Measurements from ENCODE around the gene TBC1D21. TPM values are rescaled to one million over a fixed set of nuclear protein-coding genes. Genes with fewer than 3 reads are reported as not detected.

TBC1D21 gene
- total RNA-seq, 1 donor from 2014 or later, result not detected

- no peak overlapping the region for H3K4me2 ChIP-seq (ENCODE audit: low read length)
- no peaks in the 10 kb centered on the region for H3K36me3 Mint-ChIP-seq (ENCODE audit: low read depth, unreplicated experiment)
- no peaks in the 10 kb centered on the region for H3K9me3 Mint-ChIP-seq (ENCODE audit: unreplicated experiment)
- no peak overlapping the region for H3K9ac ChIP-seq (ENCODE audit: low read length)
- no peaks in the 10 kb centered on the region for H3K36me3 ChIP-seq (ENCODE audit: insufficient read depth, low read length)
- H3K27me3 ChIP-seq (ENCODE audit: insufficient read depth, low read length), result peaks cover 44% of the 10 kb centered on the region
- no peak overlapping the region for H3K4me3 Mint-ChIP-seq (ENCODE audit: unreplicated experiment)
- TF ChIP-seq CTCF (IDR thresholded peaks at IDR 0.05; ENCODE audit: insufficient read depth, low read depth, low read length), result no peak
- TF ChIP-seq EZH2 (IDR thresholded peaks at IDR 0.05; ENCODE audit: insufficient read depth, low read length), result no peak
- H3K4me1 Mint-ChIP-seq (ENCODE audit: low read depth, unreplicated experiment), result peaks cover under 1% of the 10 kb centered on the region
- FAIRE-seq (no peak), DNase-seq (ENCODE audit: low read depth) (no peak)
- H3K27me3 Mint-ChIP-seq (ENCODE audit: low read depth, unreplicated experiment), result peaks cover 58% of the 10 kb centered on the region
- no peak overlapping the region for H2AFZ ChIP-seq (ENCODE audit: low read depth, low read length)
- no peak overlapping the region for H3K4me3 ChIP-seq (ENCODE audit: insufficient read depth, low read depth, low read length)
- no peak overlapping the region for H3K27ac Mint-ChIP-seq (ENCODE audit: unreplicated experiment)
- H4K20me1 ChIP-seq (ENCODE audit: insufficient read depth, low read length), result no peaks in the 10 kb centered on the region
- no peaks in the 10 kb centered on the region for H3K9me3 ChIP-seq (ENCODE audit: insufficient read depth, low read depth, low read length)
- H3K4me1 ChIP-seq (ENCODE audit: insufficient read depth, low read length), result peaks cover 3% of the 10 kb centered on the region
- no peak overlapping the region for H3K27ac ChIP-seq (ENCODE audit: low read depth, low read length)
- H3K79me2 ChIP-seq (ENCODE audit: insufficient read depth, low read length), result no peaks in the 10 kb centered on the region
Observed at GRCh38 chr15:73866881-73867410, 6.4 kb upstream of the TBC1D21 start.

GRCh38 chr15:73867426-73867825 is 5.9 kb upstream of the TBC1D21 start:
- H3K9me3 ChIP-seq (ENCODE audit: insufficient read depth, low read depth, low read length), result no peaks in the 10 kb centered on the region
- H3K4me1 ChIP-seq (ENCODE audit: insufficient read depth, low read length), result peaks cover 8% of the 10 kb centered on the region
- TF ChIP-seq CTCF (IDR thresholded peaks at IDR 0.05; ENCODE audit: insufficient read depth, low read depth, low read length) (no peak), EZH2 (IDR thresholded peaks at IDR 0.05; ENCODE audit: insufficient read depth, low read length) (no peak)
- Mint-ChIP-seq H3K36me3 (ENCODE audit: low read depth, unreplicated experiment) (no peaks in the 10 kb centered on the region), H3K4me3 (ENCODE audit: unreplicated experiment) (no peak overlapping the region), H3K27me3 (ENCODE audit: low read depth, unreplicated experiment) (peaks cover 59% of the 10 kb centered on the region), H3K4me1 (ENCODE audit: low read depth, unreplicated experiment) (peaks cover 2% of the 10 kb centered on the region), H3K9me3 (ENCODE audit: unreplicated experiment) (peaks cover under 1% of the 10 kb centered on the region), H3K27ac (ENCODE audit: unreplicated experiment) (no peak overlapping the region)
- H3K9ac ChIP-seq (ENCODE audit: low read length), result no peak overlapping the region
- H4K20me1 ChIP-seq (ENCODE audit: insufficient read depth, low read length), result no peaks in the 10 kb centered on the region
- no peak overlapping the region for H3K4me2 ChIP-seq (ENCODE audit: low read length)
- FAIRE-seq (no peak), DNase-seq (ENCODE audit: low read depth) (no peak)
- H3K27me3 ChIP-seq (ENCODE audit: insufficient read depth, low read length), result peaks cover 44% of the 10 kb centered on the region
- no peak overlapping the region for H3K27ac ChIP-seq (ENCODE audit: low read depth, low read length)
- H3K79me2 ChIP-seq (ENCODE audit: insufficient read depth, low read length), result no peaks in the 10 kb centered on the region
- no peak overlapping the region for H2AFZ ChIP-seq (ENCODE audit: low read depth, low read length)
- H3K36me3 ChIP-seq (ENCODE audit: insufficient read depth, low read length), result no peaks in the 10 kb centered on the region
- H3K4me3 ChIP-seq (ENCODE audit: insufficient read depth, low read depth, low read length), result no peak overlapping the region

- Mint-ChIP-seq H3K27me3 (ENCODE audit: low read depth, unreplicated experiment) (peaks cover 65% of the 10 kb centered on the region), H3K4me1 (ENCODE audit: low read depth, unreplicated experiment) (peaks cover 5% of the 10 kb centered on the region), H3K9me3 (ENCODE audit: unreplicated experiment) (peaks cover 5% of the 10 kb centered on the region), H3K27ac (ENCODE audit: unreplicated experiment) (no peak overlapping the region), H3K36me3 (ENCODE audit: low read depth, unreplicated experiment) (no peaks in the 10 kb centered on the region), H3K4me3 (ENCODE audit: unreplicated experiment) (no peak overlapping the region)
- Histone ChIP-seq H3K36me3 (ENCODE audit: insufficient read depth, low read length) (no peaks in the 10 kb centered on the region), H3K9me3 (ENCODE audit: insufficient read depth, low read depth, low read length) (no peaks in the 10 kb centered on the region), H4K20me1 (ENCODE audit: insufficient read depth, low read length) (no peaks in the 10 kb centered on the region), H3K4me2 (ENCODE audit: low read length) (no peak overlapping the region), H3K79me2 (ENCODE audit: insufficient read depth, low read length) (no peaks in the 10 kb centered on the region), H3K9ac (ENCODE audit: low read length) (no peak overlapping the region), H2AFZ (ENCODE audit: low read depth, low read length) (no peak overlapping the region), H3K4me1 (ENCODE audit: insufficient read depth, low read length) (peaks cover 11% of the 10 kb centered on the region), H3K27ac (ENCODE audit: low read depth, low read length) (no peak overlapping the region), H3K4me3 (ENCODE audit: insufficient read depth, low read depth, low read length) (no peak overlapping the region), H3K27me3 (ENCODE audit: insufficient read depth, low read length) (peaks cover 44% of the 10 kb centered on the region)
- no peak for TF ChIP-seq EZH2 (IDR thresholded peaks at IDR 0.05; ENCODE audit: insufficient read depth, low read length)
- no peak for TF ChIP-seq CTCF (IDR thresholded peaks at IDR 0.05; ENCODE audit: insufficient read depth, low read depth, low read length)
- FAIRE-seq (no peak), DNase-seq (ENCODE audit: low read depth) (no peak)
Observed at GRCh38 chr15:73867956-73868355, 5.4 kb upstream of the TBC1D21 start.

Measured in astrocyte (in vitro differentiated cells and primary cell).